K562 (cell line): Measurements from ENCODE around the gene NRROS. TPM values are rescaled to one million over a fixed set of nuclear protein-coding genes. Genes with fewer than 3 reads are reported as not detected.

Experiments
- ARID2 ChIP-seq: fragments of 450-650 bp; IDR thresholded peaks from 2 replicates; pipeline ENCODE4 v1.6.1; 2017; ENCODE audit warnings: antibody characterized with exemption, mild to moderate bottlenecking
- CREB1 ChIP-seq, 2 experiments: sonication (generic) in 1 of 2; formaldehyde crosslinking in 1 of 2; IDR thresholded peaks; 2 replicates each; pipeline versions ENCODE4 v1.6.1 to v1.8.0; 2012 to 2022; ENCODE audit warnings: inconsistent platforms in 1 of 2, mild to moderate bottlenecking in 1 of 2, missing genetic modification reagents in 1 of 2, moderate library complexity in 1 of 2
- ETS2 ChIP-seq: IDR thresholded peaks from 2 replicates; pipeline ENCODE4 v1.6.1; 2016; ENCODE audit warnings: borderline replicate concordance, missing genetic modification characterization, mild to moderate bottlenecking, moderate library complexity, missing compliant biosample characterization; ENCODE audit not compliant: poor library complexity, severe bottlenecking
- FOS ChIP-seq: IDR thresholded peaks from 3 replicates; pipeline ENCODE4 v1.6.1; 2011; ENCODE audit not compliant: insufficient read length; ENCODE audit errors: extremely low read depth
- HIVEP1 ChIP-seq: fragments of 250-450 bp; sonication (Bioruptor Pico); IDR thresholded peaks from 2 replicates; pipeline ENCODE4 v1.4.0; 2020; ENCODE audit warnings: mild to moderate bottlenecking
- HMGXB4 ChIP-seq: sonication (generic); formaldehyde crosslinking; IDR thresholded peaks from 2 replicates; pipeline ENCODE4 v1.8.1; 2023; ENCODE audit warnings: mild to moderate bottlenecking, missing genetic modification reagents
- NFYB ChIP-seq: IDR thresholded peaks from 2 replicates; pipeline ENCODE4 v1.6.1; 2011; ENCODE audit warnings: mild to moderate bottlenecking, moderate library complexity; ENCODE audit not compliant: insufficient read length; ENCODE audit errors: extremely low read depth
- PHF8 ChIP-seq: fragments of 200-600 bp; sonication (generic); IDR thresholded peaks from 2 replicates; pipeline ENCODE4 v1.6.1; 2012; ENCODE audit warnings: mixed run types, mild to moderate bottlenecking, inconsistent platforms, low read length, moderate library complexity, borderline replicate concordance
- RBBP5 ChIP-seq: fragments of 200-600 bp; sonication (generic); IDR thresholded peaks from 2 replicates; pipeline ENCODE4 v1.6.1; 2012; ENCODE audit warnings: borderline replicate concordance, mild to moderate bottlenecking, low read length, control low read depth, inconsistent platforms; ENCODE audit not compliant: insufficient read depth, poor library complexity, severe bottlenecking
- SMARCC2 ChIP-seq: fragments of 450-650 bp; IDR thresholded peaks from 2 replicates; pipeline ENCODE4 v1.6.1; 2017; ENCODE audit warnings: antibody characterized with exemption, moderate library complexity, mild to moderate bottlenecking, low read depth
- SMC3 ChIP-seq: conservative IDR thresholded peaks from 2 replicates; pipeline ENCODE4 v1.6.1; 2011; ENCODE audit warnings: low read depth, low read length, improper control_type of control experiment; ENCODE audit not compliant: insufficient read depth
- STAG1 ChIP-seq: sonication (generic); formaldehyde crosslinking; IDR thresholded peaks from 2 replicates; pipeline ENCODE4 v1.5.0; 2020; ENCODE audit warnings: missing genetic modification reagents, borderline replicate concordance
- ZNF174 ChIP-seq: fragments of 250-450 bp; sonication (Bioruptor Pico); IDR thresholded peaks from 2 replicates; pipeline ENCODE4 v1.4.0; 2020; ENCODE audit warnings: mild to moderate bottlenecking
- ZNF584 ChIP-seq: fragments of 200-800 bp; sonication (Bioruptor generic); IDR thresholded peaks from 2 replicates; pipeline ENCODE4 v1.6.1; 2016; ENCODE audit warnings: low read depth, mild to moderate bottlenecking, missing genetic modification characterization, missing compliant biosample characterization
- polyA plus RNA-seq, 8 experiments: library from polyadenylated mRNA; depleted of rRNA in 4 of 8; stranded (reverse) in 5 of 8; unstranded in 3 of 8; fragments of >200 nt; fragmentation: Nextera tagmentation in 2 of 8; fragmentation: Illumina TruSeq in 1 of 8; extraction: Ambion mirVana in 2 of 8; extraction: Trizol in 1 of 8; gene quantifications; 2 replicates each; pipeline versions ENCODE4 v1.2.1 to v1.2.3, GENCODE V29; 2011 to 2014; ENCODE audit warnings: inconsistent platforms in 1 of 8, missing spikeins in 1 of 8
- total RNA-seq, 7 experiments: library from RNA; depleted of rRNA in 6 of 7; stranded (reverse); fragments of >200 nt in 6 of 7; fragmentation: Illumina TruSeq in 2 of 7; extraction: Trizol in 2 of 7; gene quantifications; 2 replicates each; pipeline versions ENCODE4 v1.2.1 to v1.2.3, GENCODE V29; 2011 to 2021; ENCODE audit warnings: low replicate concordance in 1 of 7
- TF ChIP-seq, protein P1 (sequence below): fragments of 450-650 bp; IDR thresholded peaks from 2 replicates; pipeline ENCODE4 v1.6.1; 2016; ENCODE audit warnings: mild to moderate bottlenecking, moderate library complexity

NRROS gene
- total and polyA plus RNA-seq, 9 of the 15 experiments (the other 6 are each of a cell fraction or from before 2014, with no cell fraction given): 0.34 to 13.8 (median 3.8) TPM

- peak; percentile 54; the same call in 1 of the 2 replicates for TF ChIP-seq STAG1 (CRISPR knock-in tag)
- no peak for TF ChIP-seq HIVEP1 (CRISPR knock-in tag)
- no peak for TF ChIP-seq FOS
- no peak for TF ChIP-seq HMGXB4 (CRISPR knock-in tag)
- no peak for TF ChIP-seq CREB1 (IDR thresholded peaks at IDR 0.05)
- no peak for TF ChIP-seq CREB1 (CRISPR knock-in tag; IDR thresholded peaks at IDR 0.05)
- no peak for TF ChIP-seq RBBP5
- TF ChIP-seq ARID2: peak; percentile 77; the same call in 1 of the 2 replicates
- TF ChIP-seq ZNF174: no peak
- TF ChIP-seq NFYB: no peak
- TF ChIP-seq PHF8: no peak
- TF ChIP-seq SMC3: peak; percentile 92
- TF ChIP-seq ZNF584: no peak
- TF ChIP-seq, protein P1, sequence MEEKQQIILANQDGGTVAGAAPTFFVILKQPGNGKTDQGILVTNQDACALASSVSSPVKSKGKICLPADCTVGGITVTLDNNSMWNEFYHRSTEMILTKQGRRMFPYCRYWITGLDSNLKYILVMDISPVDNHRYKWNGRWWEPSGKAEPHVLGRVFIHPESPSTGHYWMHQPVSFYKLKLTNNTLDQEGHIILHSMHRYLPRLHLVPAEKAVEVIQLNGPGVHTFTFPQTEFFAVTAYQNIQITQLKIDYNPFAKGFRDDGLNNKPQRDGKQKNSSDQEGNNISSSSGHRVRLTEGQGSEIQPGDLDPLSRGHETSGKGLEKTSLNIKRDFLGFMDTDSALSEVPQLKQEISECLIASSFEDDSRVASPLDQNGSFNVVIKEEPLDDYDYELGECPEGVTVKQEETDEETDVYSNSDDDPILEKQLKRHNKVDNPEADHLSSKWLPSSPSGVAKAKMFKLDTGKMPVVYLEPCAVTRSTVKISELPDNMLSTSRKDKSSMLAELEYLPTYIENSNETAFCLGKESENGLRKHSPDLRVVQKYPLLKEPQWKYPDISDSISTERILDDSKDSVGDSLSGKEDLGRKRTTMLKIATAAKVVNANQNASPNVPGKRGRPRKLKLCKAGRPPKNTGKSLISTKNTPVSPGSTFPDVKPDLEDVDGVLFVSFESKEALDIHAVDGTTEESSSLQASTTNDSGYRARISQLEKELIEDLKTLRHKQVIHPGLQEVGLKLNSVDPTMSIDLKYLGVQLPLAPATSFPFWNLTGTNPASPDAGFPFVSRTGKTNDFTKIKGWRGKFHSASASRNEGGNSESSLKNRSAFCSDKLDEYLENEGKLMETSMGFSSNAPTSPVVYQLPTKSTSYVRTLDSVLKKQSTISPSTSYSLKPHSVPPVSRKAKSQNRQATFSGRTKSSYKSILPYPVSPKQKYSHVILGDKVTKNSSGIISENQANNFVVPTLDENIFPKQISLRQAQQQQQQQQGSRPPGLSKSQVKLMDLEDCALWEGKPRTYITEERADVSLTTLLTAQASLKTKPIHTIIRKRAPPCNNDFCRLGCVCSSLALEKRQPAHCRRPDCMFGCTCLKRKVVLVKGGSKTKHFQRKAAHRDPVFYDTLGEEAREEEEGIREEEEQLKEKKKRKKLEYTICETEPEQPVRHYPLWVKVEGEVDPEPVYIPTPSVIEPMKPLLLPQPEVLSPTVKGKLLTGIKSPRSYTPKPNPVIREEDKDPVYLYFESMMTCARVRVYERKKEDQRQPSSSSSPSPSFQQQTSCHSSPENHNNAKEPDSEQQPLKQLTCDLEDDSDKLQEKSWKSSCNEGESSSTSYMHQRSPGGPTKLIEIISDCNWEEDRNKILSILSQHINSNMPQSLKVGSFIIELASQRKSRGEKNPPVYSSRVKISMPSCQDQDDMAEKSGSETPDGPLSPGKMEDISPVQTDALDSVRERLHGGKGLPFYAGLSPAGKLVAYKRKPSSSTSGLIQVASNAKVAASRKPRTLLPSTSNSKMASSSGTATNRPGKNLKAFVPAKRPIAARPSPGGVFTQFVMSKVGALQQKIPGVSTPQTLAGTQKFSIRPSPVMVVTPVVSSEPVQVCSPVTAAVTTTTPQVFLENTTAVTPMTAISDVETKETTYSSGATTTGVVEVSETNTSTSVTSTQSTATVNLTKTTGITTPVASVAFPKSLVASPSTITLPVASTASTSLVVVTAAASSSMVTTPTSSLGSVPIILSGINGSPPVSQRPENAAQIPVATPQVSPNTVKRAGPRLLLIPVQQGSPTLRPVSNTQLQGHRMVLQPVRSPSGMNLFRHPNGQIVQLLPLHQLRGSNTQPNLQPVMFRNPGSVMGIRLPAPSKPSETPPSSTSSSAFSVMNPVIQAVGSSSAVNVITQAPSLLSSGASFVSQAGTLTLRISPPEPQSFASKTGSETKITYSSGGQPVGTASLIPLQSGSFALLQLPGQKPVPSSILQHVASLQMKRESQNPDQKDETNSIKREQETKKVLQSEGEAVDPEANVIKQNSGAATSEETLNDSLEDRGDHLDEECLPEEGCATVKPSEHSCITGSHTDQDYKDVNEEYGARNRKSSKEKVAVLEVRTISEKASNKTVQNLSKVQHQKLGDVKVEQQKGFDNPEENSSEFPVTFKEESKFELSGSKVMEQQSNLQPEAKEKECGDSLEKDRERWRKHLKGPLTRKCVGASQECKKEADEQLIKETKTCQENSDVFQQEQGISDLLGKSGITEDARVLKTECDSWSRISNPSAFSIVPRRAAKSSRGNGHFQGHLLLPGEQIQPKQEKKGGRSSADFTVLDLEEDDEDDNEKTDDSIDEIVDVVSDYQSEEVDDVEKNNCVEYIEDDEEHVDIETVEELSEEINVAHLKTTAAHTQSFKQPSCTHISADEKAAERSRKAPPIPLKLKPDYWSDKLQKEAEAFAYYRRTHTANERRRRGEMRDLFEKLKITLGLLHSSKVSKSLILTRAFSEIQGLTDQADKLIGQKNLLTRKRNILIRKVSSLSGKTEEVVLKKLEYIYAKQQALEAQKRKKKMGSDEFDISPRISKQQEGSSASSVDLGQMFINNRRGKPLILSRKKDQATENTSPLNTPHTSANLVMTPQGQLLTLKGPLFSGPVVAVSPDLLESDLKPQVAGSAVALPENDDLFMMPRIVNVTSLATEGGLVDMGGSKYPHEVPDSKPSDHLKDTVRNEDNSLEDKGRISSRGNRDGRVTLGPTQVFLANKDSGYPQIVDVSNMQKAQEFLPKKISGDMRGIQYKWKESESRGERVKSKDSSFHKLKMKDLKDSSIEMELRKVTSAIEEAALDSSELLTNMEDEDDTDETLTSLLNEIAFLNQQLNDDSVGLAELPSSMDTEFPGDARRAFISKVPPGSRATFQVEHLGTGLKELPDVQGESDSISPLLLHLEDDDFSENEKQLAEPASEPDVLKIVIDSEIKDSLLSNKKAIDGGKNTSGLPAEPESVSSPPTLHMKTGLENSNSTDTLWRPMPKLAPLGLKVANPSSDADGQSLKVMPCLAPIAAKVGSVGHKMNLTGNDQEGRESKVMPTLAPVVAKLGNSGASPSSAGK: no peak
- TF ChIP-seq ETS2 (tag): no peak
- no peak for TF ChIP-seq SMARCC2
Observed at GRCh38 chr3:196609343-196609775, 30.1 kb upstream of the NRROS start (continued).
